GM19025 (cell line): ENCODE data around the gene SYDE2.
"Not testable (repeated sequence)": the region's sequence is repeated elsewhere in the genome, so short reads cannot be mapped to it uniquely, and the experiment has no call there.

Source experiments
- ATAC-seq: cut with Tn5 transposase; IDR thresholded peaks from one replicate; pipeline ENCODE4 v1.9.1; 2021; ENCODE audit warnings: mild to moderate bottlenecking, low read depth, moderate library complexity; ENCODE audit not compliant: unreplicated experiment

SYDE2 gene

DNA sequence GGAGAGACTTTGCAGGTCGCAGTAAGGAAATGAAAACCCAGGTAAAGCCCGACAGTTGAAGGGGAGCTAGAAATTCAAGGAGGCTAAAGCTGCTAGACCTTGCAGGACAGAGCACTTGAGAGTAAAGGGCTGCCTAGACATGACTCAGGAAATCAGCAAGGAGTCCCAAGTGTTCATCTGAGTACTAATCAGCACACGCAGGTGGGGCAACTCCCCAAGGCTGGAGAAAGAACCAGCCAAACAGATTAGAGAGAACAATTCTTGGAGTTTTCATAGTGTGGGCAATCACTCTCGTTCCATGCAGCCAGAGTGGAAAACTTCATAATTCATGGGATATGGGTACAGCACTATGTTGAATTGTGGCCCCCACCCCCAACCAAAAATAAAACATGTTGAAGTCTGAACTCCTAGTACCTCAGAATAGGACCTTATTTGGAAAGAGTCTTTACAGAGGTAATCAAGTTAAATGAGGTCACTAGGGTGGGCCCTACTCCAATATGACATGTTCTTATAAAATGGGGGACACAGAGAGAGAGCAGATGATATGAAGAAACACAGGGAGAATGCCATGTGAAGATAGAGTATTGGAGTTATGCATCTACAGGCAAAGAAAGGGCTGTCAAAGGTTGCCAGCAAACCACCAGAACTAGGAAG, 28.0 kb downstream of the SYDE2 start:
- no peak for ATAC-seq

DNA sequence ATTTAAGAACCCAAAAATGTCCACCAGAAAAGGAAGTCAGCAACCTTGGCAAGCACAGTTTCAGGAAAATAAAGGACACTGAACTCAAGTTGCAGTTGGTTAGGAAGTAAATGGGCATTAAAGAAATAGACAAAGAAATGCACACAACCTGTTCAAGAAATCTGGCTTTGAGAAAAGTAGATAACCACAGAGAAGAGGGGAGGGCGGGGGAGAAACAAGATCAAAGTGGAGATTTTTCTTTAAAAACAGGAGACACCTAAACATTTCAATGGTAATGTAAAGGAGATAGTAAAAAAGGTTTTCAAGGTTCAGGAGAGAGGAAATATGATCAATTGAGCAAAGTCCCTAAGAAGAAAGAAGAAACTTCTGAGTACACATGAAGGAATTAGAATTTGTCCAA, 29.1 kb downstream of the SYDE2 start:
- ATAC-seq = no peak

DNA sequence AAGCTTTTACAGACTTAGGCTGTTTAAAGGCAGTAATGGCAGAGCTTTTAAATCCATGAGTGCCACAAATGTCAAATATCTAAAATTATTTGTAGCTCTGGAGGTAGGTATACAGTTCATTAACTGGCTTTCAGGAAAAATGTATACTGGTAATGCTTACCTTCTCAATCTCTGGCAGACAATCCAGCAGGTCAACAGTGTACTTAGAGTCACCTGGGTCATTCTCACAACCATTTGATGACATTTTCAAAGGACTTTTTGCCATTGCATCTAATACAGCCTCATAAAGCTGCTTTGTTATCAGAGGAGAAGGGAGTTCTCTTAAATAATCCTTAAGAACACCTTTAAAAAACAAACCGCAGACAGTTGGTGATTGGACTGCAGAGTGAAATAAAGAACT, 31.9 kb downstream of the SYDE2 start:
- no peak for ATAC-seq

DNA sequence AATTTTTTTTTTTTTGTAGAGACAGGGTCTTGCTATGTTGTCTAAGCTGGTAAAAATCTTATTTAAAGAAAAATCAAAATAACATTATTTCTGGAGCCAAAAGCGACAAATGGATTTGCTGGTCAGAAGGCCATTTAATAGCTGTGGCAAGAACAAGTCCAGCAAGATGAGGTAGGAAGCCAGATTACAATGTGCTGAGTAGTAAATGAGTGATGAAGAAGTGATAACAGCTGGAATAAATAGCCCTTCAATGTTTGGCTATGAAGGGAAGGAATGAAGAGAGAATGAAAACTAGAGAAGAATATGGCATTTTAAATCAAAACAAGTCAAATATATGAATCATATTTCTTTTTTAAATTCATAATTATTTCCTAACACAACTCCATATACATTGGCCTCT, 34.5 kb downstream of the SYDE2 start:
- ATAC-seq = no peak

DNA sequence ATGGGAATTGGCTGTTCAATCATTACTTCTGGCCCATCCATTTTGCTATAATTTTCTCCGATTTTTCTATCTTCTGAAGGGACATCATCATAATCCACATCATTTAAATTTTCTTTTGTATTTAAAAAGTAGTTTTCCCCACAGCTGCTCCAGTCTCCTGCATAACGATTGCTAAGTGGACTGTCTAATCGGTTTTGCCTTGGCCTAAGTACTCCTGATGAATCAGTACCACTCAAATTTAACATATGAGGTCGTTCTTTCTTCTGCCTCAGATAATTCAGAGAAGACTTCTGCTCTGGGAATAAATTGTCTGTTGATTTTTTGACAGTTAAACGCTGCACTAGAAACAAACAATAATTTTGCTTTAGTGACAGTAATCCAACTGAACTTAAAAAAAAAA, 41.9 kb downstream of the SYDE2 start:
- ATAC-seq = no peak

DNA sequence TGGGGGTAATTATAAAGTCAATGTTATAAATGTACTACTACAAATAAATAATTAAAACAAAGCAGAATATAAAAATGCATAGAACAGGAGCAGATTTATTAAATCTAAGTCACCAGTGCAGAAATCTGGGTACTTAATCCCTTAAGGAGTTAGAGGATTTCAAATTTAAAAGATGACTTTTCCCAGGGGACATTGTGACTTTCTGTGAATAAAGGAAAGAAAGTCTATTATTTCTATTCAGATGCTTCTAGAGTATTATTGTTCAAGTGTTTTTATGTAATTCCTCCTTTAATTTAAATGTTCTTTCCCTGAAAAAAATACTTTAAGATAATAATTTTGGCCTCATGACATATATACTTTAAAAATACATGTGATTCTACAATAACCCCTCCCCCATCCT, 43.4 kb downstream of the SYDE2 start:
- ATAC-seq = no peak

DNA sequence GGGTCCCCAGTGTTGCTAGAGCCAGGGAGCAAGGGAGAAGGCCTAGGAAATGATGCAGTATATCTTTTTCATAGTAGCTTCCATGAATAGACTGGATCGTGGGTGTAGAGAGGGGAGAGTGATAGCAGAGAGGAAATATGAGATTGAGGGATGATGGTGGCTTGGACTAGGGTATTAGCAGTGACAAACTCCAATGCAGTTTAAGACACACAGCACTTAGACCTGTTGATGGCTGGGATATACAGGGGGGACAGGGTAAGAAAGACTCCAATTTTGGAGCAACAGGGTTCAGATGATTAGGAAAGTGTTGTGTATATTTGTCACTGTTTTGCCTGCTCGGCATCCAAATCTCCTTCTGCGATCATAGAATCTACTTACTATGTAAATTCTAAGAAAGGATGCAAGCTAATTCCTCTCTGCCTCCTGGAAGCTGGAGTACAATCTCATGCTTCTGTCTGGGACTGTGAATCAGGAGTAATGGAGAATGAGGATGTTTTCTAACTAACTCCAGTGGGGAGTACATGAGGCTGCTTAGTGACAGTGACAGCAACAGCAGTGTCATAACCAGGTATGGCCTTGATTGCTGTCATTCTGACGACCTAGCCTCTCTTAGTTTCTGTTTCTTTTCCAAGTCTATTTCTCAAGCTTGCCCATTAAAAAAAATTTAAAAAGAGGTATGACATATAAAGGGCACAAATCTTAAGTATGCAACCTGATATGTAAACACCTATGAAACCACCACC, 47.5 kb downstream of the SYDE2 start:
- peak; percentile 50 for ATAC-seq

DNA sequence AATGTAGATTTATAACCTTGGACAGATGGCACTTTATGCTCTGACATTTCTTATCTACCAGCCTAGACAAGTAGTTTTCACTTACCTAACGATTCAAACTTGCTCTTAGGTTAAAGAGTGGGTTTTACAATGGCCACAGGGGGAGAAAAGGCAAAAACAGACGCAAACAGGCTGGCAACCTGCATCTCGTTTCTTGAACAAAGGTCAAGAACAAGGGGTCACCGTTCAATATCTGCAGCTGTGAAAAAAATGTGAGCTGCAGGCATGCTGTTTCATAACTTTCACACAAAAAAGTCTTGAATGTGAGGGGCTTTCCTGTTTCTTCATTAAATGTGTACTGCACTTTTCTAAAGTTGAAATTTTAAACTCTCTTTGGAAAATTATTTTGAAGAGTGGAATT, 49.4 kb downstream of the SYDE2 start:
- no peak for ATAC-seq

DNA sequence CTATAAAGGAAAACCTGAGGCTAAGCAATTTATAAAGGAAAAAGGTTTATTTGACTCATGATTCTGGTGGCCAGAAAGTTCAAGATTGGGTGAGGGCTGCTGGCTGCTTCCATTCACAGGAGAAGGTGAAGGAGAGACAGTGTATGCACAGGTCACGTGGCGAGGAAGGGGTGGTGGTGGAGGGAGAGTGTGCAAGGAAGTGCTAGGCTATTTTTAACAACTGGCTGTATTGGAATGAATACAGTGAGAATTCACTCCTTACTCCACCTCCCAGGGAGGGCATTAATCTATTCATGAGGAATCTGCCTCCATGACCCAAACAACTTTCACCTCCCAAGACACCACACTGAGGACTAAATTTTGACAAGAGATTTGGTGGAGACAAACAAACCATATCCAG, 51.0 kb downstream of the SYDE2 start:
- no peak for ATAC-seq

DNA sequence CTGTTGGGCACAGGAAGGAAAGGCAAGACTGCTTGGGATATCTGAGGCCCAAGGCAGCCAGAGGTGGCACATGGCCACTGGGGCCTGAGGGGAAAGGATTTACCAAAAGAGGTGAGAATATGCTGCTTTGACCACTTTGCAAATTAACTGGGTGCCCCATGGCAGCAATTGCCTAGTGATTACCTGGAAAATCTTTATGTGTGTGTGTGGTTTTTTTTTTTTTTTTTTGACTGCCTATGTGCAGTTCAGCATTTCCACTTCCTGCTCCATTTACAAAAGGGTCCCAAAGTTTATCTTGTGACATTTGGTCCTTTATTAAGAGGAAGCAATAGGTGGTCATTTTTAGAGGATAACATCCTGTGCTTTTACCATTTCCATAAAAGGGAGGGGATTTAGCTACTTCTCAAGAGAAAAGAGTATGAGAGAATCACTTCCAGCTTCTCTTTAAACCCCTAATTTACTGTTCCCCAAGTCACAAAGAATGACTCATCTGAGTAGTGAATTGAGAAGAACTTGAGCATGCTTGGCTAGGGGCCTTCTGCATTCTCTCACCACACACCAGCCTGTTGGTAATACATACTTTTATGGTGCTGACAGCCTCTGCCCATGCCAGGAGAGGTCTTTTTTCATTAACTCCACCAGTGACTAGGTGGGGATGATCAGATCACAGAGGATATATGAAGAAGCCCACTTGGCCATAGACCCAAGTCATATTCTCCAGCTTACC, 52.1 kb downstream of the SYDE2 start:
- peak; percentile 72 for ATAC-seq

DNA sequence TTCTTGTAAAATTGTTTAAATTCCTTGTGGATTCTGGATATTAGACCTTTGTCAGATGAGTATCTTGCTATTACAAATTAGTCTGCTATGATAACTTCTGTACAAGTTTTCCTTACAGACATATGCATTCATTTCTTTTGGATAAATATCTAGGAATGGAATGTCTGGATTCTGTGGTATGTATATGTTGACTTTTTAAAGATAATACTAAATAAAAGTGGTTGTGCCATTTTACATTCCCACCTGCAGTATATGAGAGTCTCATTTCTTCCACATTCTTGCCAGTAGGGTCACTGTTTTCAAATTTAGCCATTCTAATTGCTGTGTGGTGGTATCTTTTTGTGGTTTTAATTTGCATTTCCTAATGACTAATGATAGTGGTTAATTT, 53.9 kb downstream of the SYDE2 start:
- no peak for ATAC-seq

DNA sequence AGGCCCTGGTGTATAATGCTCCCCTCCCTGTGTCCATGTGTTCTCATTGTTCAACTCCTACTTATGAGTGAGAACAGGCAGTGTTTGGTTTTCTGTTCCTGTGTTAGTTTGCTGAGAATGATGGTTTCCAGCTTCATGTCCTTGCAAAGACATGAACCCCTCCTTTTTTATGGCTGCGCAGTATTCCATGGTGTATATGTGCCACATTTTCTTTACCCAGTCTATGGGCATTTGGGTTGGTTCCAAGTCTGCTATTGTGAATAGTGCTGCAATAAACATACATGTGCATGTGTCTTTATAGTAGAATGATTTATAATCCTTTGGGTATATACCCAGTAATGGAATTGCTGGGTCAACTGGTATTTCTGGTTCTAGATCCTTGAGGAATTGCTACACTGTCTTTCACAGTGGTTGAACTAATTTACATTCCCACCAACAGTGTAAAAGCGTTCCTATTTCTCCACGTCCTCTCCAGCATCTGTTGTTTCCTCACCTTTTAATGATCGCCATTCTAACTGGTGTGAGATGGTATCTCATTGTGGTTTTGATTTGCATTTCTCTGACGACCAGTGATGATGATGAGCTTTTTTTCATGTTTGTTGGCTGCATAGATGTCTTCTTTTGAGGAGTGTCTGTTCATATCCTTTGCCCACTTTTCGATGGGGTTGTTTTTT, 54.4 kb downstream of the SYDE2 start:
- ATAC-seq = not testable (repeated sequence)

DNA sequence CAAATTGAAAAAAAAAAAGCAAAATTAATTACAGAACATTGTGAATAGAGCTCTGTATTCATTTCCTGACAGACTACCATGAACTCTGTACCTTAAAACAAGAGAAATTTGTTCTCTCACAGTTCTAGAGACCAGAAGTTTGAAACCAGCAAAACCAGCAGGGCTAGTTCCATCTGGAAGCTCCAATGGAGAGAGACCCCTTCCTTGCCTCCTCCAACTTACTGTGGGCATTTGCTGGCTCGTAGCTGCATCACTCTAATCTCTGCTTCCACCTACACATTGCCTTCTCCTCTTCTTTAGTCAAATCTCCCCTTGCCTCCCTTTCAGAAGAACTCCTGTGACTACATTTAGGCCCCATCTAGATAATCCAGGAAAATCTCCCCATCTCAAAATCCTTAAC, 56.5 kb downstream of the SYDE2 start:
- no peak for ATAC-seq

DNA sequence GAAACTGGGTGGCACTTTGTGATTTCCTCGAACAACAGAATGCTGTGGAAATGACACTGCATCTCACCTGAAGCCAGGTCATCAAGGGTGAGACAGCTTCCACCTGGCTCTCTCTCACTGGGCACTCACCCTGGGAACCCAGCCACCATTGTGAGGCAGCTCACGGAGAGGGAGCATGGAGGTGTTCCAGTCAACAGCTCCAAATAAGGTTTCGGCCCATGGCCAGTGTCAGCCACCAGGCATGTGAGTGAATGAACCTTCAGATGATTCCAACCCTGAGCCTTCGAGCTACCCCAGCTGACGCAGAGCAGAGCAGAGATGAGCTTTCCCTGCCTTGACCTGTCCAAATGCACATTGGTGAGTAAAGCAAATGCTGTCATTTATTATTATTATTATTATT, 58.1 kb downstream of the SYDE2 start:
- ATAC-seq = no peak

DNA sequence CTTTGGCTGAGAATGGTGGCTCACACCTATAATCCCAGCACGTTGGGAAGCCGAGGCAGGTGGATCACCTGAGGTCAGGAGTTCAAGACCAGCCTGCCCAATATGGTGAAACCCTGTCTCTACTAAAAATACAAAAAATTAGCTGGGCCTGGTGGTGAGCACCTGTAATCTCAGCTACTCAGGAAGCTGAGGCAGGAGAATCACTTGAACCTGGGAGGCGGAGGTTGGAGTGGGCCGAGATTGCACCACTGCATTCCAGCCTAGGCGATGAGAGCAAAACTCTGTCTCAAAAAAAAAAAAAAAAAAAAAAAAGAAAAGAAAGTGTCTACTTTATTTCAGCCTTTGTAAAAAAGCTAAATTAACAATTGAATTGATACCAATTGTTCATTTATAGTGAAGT, 62.4 kb downstream of the SYDE2 start:
- ATAC-seq = not testable (repeated sequence)

DNA sequence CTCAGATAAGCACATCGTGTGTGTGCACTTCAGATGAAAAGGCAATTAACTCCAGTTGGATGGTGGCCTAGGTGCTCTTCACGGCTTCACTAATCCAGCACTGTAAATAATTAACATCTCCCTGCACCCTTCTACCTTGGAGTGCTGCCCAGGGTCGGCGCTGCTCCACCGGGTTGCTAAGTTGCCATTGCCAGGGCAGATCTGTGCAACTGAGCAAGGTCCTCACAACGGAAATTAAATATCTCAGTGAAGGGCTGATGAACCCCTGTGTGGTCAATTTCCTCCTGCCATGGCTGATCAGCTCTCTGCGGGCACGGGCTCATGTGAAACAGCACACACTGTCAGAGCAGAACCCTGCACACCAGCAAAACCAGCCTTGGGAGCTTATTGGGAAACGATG, 63.2 kb downstream of the SYDE2 start:
- no peak for ATAC-seq

DNA sequence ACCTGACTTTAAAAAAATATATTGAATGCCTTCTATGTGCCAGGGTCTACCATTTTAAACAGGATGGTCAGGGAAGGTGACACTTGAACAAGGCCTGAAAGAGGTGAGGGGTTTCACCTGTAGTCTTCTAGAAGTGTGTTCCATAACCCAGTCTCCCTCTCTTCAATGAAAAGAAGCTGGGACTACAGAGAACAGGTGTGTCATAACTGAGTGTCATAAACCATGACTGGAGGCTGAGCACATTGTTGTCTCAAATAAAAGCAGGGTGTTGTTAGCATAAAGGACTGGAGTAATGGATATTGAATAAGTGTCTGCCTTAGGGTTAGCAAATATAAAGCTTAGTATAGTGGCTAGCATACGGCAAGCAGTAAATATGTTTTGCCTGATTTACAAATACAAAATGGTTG, 65.4 kb downstream of the SYDE2 start:
- no peak for ATAC-seq

DNA sequence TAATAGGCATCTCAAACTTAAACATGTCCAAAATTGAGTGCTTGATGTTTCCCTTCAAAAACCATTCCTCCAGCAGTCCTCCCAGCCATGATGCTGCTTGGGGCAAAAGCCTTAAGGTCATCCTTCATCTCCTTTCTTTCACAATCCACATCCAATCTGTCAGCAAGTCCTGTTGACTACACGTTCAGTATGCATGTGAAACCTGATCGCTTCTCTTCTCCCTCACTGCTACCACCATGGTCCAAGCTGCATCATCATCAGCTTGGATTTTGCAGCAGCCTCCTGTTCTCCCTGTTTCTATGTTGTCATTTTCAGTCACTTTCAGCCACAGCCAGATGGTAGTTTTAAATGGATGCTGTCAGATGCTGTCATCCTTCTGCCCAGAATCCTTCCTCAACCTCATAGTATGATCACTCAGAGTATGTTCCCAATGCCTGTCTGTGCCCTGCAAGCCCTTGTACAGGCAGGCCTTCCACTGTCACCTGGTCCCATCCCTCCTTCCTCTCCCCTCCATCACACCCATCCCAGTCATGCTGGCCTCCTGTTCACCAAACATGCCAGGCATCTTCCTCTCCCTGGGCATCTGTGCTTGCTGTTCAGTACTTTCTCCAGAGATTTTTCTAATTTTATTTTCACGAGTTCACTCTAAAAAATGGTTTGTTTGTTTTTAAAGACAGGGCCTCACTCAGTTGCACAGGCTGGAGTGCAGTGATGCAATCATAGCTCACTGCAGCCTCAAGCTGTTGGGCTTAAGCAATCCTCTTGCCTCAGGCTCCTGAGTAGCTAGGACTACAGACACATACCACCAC, 66.0 kb downstream of the SYDE2 start:
- no peak for ATAC-seq

DNA sequence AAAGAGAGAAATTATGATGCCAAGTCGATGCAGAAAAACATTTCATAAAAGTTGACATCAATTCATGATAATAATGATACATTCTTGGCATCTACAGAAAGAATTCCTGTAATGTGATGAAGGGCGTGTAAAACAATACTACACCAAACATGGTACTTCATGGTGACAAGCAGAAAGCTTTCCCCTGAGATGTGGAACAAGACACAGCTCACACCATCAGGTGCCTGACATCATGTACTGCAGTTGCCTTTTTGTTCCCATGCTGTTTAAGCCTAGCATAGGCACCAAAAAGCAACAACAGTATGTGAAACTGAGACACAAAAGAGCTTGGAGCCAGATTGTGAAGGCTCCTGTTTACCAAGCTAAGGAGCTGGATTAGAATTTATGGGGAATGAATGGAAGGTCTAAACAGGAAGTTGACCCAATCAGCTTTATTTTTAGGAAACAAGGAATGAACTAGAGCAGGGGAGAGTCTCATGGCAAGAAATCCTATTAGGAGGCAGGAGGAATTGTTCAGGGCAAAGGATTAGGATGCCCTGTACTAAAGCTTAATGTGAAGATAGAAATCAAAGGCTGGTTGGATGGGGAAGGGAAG, 67.2 kb downstream of the SYDE2 start:
- ATAC-seq = no peak
